Thyroid gland (tissue), 4 donors: ENCODE measurements around the gene PPDPF.

ENCODE experiments used
- POLR2A ChIP-seq, 2 donors: fragments of 450-650 bp; IDR thresholded peaks; one replicate each; pipeline ENCODE4 v1.6.1; 2017; ENCODE audit warnings: antibody characterized with exemption in 2 of 2, mild to moderate bottlenecking in 2 of 2, moderate library complexity in 1 of 2
- TF ChIP-seq, protein P1 (sequence below), 6 experiments: fragments of 200-600 bp in 3 of 6; fragments of 450-650 bp in 3 of 6; sonication (generic) in 3 of 6; IDR thresholded peaks; one replicate each; pipeline ENCODE4 v1.5.1; 2016 to 2019; ENCODE audit warnings: antibody characterized with exemption in 6 of 6, mild to moderate bottlenecking in 2 of 6, inconsistent platforms in 1 of 6, moderate library complexity in 1 of 6

DNA sequence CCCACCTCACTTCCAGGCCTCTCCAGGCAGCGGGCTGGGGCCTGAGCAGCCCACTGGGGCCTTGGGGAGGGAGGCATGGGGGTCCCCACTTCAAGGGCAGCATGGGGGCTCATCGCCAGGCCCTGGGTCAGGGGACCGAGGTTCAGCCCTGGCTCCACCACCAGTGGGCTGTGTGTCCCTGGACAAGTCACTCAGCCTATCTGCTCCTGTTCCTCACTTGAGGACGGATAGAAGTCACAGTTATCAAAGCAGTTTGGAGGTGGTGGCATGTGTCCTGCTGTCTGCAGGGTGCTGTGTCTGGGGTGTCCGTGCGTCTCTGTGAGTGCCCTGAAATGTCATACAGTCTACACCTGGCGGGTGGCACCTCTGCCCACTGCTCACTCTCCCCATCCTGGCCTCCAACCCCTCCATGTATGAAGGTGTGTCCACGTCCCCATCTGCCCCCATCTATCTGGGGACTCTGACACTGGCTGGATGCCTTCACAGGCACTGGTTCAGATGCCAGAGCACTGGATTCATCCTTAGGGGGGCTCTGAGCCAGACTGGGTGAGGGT is 25.3 kb upstream of the PPDPF start:
- TF ChIP-seq, protein P1, sequence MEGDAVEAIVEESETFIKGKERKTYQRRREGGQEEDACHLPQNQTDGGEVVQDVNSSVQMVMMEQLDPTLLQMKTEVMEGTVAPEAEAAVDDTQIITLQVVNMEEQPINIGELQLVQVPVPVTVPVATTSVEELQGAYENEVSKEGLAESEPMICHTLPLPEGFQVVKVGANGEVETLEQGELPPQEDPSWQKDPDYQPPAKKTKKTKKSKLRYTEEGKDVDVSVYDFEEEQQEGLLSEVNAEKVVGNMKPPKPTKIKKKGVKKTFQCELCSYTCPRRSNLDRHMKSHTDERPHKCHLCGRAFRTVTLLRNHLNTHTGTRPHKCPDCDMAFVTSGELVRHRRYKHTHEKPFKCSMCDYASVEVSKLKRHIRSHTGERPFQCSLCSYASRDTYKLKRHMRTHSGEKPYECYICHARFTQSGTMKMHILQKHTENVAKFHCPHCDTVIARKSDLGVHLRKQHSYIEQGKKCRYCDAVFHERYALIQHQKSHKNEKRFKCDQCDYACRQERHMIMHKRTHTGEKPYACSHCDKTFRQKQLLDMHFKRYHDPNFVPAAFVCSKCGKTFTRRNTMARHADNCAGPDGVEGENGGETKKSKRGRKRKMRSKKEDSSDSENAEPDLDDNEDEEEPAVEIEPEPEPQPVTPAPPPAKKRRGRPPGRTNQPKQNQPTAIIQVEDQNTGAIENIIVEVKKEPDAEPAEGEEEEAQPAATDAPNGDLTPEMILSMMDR (IDR thresholded peaks at IDR 0.05): no peak
- no peak for TF ChIP-seq POLR2A (IDR thresholded peaks at IDR 0.05)
